ENCODE data around the gene ZYX. TPM values are rescaled to one million over a fixed set of nuclear protein-coding genes. Genes with fewer than 3 reads are reported as not detected.
A peak's percentile ranks its signal among the peaks of the same experiment; 100 is the strongest.

ZYX gene
- total RNA-seq, 1 donor, result 48.4 TPM

DNA sequence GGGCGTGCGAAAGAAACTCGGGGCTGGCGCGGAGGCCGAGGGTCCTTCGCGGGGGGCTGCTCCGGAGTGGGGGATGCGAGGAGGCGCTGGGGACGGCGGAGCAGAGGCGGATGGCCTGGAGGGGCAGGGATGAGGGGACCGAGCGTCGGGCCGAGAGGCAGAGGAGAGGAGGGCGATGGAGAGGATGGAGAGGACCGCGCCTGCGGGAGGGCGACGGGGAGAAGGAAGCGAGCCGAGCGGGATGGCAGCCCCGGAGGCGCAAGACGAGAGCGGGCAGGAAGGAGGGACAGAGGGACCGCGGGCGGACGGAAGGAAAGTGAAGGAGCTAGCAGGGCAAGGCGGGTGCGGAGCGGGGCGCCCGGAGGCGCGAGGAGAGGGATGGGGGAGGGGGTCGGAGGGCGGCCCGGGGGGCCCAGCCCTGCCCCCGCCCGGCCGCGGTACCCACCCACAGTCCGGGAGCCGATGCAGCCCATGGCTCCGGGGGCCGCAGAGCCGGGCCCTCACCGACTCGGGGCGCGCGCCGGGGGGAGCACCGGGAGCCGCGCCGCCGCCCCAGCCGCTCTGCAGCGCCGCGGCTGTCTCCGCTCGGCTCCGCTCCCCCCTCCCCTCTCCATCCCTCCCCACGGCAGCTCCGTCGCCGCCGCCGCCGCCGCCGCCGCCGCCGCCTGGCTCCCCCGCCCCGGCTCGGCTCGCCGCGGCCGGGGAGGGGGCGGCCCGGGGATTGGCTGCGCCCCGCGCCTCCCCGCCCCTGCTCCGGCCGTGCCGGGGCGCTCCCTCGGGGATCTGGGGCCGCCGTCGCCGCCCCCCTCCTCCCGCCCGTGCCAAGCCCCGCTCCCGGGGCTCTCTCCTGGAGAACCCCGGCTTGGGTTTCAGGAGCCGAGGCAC, 18.8 kb upstream of the ZYX start, which contains the start of gene FAM131B:
TSS of gene FAM131B (minus strand) at position 583 of the 885 bp plus-strand sequence. CDS start at position 473, 110 bp downstream.
- DNase-seq (ENCODE audit: low read depth), result no peak

DNA sequence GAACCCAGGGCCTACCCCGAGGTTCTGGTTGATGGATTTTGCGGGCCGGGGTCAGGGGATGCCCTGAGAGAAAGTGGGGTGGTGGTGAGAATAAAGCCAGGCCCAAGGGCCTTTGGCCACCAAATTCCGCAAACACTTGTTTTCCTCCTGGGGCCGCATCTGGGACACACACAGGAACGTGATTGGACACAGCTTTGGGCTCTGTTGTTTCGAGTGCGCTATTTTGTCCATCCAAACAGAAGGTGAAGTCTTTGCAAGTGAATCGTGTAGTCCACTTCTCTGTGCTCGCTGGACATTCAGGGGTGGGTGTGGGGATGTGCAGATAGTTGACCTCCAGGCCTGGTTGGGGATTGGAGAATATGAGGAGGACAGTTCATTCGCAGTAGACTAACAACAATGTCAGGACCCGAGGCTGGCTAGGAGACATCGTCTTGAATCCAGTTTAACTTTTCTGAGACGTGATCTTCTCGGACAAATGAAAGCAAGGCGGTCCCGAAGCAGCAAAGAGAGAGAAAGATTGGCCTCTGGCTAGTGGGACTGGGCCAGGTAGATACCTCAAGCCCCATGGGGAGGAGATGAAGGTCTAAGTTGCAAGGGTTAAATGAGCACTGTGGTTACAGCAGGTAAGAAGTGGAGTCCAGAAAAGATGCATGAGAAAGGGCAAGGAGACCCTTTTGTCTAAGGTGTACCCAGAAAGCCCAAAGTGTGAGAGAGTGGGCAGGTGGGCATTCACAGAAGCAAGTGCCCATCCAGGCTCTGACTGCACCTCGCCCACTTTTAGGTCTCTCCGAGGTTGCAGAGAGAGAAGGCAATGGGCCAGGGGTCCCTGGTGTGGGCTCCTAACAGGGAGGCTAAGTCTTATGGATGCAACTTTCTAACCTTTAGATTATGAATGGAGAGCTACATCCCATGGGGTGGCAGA, 17.9 kb upstream of the ZYX start:
- TF ChIP-seq, protein P1, sequence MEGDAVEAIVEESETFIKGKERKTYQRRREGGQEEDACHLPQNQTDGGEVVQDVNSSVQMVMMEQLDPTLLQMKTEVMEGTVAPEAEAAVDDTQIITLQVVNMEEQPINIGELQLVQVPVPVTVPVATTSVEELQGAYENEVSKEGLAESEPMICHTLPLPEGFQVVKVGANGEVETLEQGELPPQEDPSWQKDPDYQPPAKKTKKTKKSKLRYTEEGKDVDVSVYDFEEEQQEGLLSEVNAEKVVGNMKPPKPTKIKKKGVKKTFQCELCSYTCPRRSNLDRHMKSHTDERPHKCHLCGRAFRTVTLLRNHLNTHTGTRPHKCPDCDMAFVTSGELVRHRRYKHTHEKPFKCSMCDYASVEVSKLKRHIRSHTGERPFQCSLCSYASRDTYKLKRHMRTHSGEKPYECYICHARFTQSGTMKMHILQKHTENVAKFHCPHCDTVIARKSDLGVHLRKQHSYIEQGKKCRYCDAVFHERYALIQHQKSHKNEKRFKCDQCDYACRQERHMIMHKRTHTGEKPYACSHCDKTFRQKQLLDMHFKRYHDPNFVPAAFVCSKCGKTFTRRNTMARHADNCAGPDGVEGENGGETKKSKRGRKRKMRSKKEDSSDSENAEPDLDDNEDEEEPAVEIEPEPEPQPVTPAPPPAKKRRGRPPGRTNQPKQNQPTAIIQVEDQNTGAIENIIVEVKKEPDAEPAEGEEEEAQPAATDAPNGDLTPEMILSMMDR (IDR thresholded peaks at IDR 0.05; ENCODE audit: insufficient read depth, low read length), result no peak
- peak overlapping the region; percentile 9 for H3K4me3 ChIP-seq (ENCODE audit: low read depth, low read length)
- DNase-seq (ENCODE audit: low read depth), result no peak

More for the DNA sequence above, 18.8 kb upstream of the ZYX start, which contains the start of gene FAM131B:
- TF ChIP-seq, protein P1 (IDR thresholded peaks at IDR 0.05; ENCODE audit: insufficient read depth, low read length), result no peak
- peak within 1 kb of the TSS; percentile 67 for H3K4me3 ChIP-seq (ENCODE audit: low read depth, low read length)

GRCh38 chr7:143367972-143368371, 13.2 kb upstream of the ZYX start:
- no peak overlapping the region for H3K4me3 ChIP-seq (ENCODE audit: low read depth, low read length)
- no peak for DNase-seq (ENCODE audit: low read depth)
- TF ChIP-seq, protein P1 (IDR thresholded peaks at IDR 0.05; ENCODE audit: insufficient read depth, low read length), result no peak

GRCh38 chr7:143368387-143368786, 12.8 kb upstream of the ZYX start:
- TF ChIP-seq, protein P1 (IDR thresholded peaks at IDR 0.05; ENCODE audit: insufficient read depth, low read length), result no peak
- no peak overlapping the region for H3K4me3 ChIP-seq (ENCODE audit: low read depth, low read length)
- DNase-seq (ENCODE audit: low read depth), result no peak

GRCh38 chr7:143369678-143370651, 11.2 kb upstream of the ZYX start:
- no peak for DNase-seq (ENCODE audit: low read depth)
- TF ChIP-seq, protein P1 (IDR thresholded peaks at IDR 0.05; ENCODE audit: insufficient read depth, low read length), result no peak
- H3K4me3 ChIP-seq (ENCODE audit: low read depth, low read length), result no peak overlapping the region

Measured in fibroblast of the aortic adventitia (primary cell).